NCI-H2171 (cell line): ENCODE measurements around the gene GLUD2.
"Not testable (repeated sequence)": the region's sequence is repeated elsewhere in the genome, so short reads cannot be mapped to it uniquely, and the experiment has no call there.

Source experiments
- DNase-seq: peaks from one replicate; lab custom pipeline; 2025; lab: John Stamatoyannopoulos, UW

GLUD2 gene

DNA sequence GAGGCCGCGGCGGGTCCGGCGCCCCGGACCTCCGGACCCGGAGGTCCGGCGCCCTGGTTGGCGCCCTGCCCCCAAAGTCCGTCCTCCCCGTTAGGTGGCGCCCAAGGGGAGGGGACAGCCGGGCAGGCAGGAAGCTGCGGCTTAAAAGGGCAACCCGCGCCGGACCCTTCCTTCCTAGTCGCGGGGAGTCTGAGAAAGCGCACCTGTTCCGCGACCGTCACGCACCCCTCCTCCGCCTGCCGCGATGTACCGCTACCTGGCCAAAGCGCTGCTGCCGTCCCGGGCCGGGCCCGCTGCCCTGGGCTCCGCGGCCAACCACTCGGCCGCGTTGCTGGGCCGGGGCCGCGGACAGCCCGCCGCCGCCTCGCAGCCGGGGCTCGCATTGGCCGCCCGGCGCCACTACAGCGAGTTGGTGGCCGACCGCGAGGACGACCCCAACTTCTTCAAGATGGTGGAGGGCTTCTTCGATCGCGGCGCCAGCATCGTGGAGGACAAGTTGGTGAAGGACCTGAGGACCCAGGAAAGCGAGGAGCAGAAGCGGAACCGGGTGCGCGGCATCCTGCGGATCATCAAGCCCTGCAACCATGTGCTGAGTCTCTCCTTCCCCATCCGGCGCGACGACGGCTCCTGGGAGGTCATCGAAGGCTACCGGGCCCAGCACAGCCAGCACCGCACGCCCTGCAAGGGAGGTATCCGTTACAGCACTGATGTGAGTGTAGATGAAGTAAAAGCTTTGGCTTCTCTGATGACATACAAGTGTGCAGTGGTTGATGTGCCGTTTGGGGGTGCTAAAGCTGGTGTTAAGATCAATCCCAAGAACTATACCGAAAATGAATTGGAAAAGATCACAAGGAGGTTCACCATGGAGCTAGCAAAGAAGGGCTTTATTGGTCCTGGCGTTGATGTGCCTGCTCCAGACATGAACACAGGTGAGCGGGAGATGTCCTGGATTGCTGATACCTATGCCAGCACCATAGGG lies at the start of gene GLUD2:
GLUD2 (plus strand) TSS at position 170 of the 979 bp plus-strand sequence; CDS start at position 245, 75 bp downstream.
- not testable (repeated sequence) for DNase-seq

DNA sequence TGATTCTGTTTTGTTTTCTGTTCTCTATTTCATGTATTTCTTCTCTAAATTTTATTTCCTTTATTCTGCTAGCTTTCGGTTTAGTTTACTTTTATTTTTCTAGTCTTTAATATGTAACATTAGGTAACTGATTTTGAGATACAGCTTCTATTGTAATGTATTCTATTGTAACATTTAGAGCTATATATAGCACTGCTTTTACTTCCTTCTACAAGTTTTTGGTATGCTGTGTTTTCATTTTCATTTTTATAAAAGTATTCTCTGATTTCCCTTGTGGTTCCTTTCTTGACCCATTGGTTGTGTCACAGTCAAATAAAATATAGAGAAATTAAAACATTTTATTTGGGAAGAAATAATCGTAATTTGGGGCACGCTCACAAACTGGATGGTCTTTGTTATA lies 48.0 kb upstream of the GLUD2 start:
- DNase-seq: no peak

DNA sequence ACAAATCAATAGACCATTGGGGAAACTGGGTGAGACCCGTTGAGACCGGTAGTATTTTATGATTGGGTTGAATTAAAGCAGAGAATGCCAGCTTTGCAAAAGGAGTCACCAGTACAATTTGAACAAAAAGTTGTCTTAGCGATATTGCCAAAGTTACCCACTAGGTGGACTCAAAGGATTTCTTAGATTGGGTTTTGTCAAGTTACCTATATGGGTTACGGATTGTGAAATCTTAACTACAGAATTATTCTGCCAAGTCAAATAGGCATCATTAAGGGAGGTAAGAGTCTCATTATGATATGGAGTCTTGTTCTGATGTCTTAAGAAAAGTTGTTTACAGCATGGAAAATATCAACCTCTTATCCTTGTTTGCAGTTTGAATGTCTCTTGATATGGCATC lies 46.8 kb upstream of the GLUD2 start:
- DNase-seq: no peak

DNA sequence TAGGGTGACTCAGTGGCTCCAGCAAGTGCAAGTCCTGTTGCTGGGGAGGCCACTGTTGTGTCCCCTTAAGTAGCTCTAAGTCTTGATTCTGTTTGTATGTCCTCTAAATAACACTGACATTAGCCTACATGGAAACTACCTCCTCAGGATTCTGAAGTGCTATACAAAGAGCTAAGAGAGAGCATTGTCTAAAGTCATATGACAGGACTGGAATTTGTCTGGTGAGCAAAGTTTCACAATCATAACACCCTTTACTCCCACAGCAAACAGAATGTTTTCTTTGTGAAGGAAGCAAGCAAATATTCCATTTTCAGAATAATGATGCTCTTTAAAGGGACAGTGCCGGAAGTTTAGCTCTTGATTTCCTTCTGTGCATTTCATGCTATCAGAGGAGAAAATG lies 38.5 kb upstream of the GLUD2 start:
- no peak for DNase-seq

DNA sequence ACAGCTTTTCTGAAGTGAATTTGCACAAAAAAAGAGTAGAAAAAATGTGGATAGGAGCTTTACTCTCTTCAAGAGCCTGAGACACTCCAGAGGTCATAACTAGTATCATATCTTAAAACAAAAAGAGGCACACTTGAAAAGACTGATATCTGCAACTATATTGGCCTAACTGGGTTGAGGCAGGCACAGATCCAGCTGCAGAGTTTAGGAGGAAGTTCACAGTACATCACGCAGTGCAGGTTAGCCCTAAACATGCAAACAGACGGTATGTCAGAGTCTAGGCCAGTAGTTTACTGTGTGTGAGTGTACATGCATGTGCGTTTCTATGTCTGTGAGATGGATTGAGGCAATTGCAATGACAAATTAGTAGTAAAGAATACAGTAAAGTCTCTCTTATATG lies 37.6 kb upstream of the GLUD2 start:
- no peak for DNase-seq

DNA sequence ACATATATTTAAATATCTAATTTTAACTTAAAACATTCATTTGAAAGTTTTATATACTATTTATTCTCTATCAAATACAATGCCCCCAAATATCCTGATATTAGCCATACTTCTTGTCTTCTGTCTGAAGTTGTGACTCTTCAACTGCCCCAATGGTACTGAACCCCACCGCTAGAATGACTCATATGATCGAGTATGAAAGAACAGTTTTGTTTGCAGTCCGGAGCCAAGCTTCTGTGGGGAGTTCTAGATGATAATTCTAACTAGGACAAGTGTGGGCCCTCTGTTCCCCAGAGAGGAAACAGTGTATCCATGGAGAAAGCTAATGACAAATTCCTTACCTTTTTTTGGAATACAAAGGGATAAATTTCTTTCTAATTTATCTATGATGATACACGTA lies 37.2 kb upstream of the GLUD2 start:
- DNase-seq: no peak

DNA sequence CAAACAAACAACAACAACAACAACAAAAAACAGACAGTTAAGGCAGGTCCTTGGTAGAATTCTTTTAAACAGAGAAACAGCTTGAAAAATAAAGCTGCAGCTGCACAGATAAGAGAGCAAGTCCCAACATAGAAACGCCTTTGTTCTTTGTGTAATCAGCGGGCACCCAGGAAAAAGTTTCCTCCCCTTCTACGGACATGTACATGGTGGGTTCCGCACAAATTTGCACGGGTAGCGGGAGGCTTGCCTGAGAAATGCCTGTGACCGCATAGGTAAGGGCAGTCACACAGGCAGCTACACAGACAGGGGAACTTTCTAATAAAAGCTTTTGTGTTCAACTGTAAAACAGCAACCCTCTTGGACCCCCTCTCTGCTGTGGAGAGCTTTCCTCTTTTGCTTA lies 36.2 kb upstream of the GLUD2 start:
- DNase-seq: no peak

DNA sequence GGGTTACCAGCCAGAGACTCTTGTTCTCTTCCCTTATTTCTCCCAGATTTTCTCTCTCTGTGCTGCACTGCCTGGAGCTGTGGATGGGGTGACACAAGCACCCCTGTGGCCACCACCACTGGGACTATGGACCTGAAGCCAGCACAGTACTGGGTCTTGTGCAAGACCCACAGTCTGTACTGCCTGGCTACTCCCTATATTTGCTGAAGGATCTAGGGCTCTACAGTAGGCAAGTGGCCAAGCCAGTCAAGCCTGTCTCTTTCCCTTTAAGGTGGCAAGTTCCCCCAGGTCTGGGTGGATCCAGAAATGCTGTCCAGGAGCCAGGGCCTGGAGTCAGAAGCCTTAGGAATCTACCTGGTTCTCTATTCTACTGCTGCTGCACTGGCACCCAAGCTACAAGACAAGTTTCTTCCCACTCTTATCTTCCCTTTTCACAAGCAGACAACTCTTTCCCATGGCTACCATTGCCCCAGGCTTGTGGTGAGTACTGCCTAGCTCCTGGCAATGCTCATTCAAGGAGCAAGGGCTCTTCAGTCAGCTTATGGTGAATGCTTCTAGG lies 33.4 kb upstream of the GLUD2 start:
- no peak for DNase-seq

DNA sequence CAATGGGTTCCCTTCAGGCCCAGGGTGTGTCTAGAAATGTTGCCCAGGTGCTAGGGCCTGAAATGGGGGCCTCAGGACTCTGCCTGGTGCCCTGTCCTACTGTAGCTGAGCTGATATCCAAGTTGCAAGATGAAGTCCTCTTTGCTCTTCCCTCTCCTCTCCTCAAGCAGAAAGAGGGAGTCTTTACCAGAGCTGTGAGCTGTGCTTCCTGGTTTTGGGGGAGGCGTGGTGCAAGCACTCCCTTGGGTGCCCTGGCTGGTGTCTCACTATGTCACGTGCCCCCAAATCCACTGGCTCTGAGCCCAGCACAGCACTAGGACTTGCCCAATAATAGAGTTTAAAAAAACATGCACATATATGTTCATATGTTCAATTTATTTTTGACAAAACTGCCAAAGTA lies 32.6 kb upstream of the GLUD2 start:
- DNase-seq: no peak

DNA sequence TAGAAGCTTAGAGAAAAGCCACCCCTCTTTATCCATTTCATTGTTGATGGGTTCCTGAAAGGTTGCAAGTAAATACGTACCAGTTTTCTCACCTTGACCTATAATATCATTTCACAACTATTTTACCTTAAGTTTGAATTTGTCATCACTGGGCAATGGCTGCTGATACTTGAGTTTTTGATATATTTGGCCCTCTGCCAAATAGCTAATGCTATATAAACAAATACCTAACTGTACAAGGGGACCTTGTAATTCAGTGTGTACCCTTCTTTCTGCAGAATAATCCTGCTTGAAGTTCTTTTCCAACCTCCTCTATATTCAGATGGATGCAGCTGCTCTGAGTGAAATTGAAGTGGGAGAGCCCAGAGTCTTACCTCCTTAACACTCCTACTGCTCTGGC lies 19.0 kb upstream of the GLUD2 start:
- DNase-seq: no peak

DNA sequence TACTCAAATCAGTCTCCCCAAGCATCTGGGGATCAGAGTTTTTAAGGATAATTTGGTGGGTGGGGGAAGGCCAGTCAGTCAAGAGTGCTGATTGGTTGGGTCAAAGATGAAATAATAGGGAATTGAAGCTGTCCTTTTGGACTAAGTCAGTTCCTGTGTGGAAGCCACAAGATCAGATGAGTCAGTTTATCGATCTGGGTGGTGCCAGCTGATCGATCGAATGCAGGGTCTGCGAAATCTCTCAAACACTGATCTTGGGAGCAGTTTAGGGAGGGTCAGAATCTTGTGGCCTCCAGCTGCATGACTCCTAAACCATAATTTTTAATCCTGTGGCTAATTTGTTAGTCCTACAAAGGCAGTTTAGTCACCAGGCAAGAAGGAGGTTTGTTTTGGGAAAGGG lies 17.3 kb upstream of the GLUD2 start:
- no peak for DNase-seq

DNA sequence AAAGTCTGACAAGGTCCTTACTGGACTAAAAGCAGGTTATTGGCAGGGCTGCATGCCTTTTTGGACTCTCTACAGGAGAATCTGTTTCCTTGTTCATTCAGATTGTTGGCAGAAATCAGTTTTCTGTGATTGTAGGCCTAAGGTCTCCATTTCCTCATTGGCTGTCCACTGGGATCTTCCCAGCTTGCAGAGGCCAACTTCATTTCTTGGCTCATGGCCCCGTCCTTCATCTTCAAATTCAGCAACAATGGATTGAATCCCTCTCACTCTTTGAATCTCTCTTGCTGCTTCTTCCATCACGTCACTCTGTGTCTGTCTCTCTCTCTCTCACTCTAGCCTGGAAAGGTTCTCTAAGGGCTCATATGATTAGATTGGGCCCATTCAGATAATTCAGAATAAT lies 14.9 kb upstream of the GLUD2 start:
- no peak for DNase-seq

DNA sequence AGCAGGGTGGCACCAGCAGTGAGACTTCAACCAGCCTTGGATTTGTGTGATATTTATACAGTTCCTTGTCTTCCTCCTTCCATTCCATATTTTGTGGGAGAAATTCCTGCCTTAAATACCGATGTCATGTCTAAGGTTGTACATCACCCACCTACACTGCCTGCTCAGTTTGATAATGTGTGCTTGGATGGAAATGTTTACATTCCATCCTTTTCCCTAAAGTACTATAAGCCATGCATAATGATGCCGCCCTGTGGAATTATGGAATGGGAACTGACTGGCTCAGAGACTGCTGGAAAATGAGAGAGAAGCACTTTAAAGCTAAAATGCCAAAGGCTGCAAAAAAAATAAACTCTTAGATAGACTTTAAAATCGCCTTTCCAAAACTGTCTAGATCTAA lies 11.3 kb upstream of the GLUD2 start:
- DNase-seq: no peak

DNA sequence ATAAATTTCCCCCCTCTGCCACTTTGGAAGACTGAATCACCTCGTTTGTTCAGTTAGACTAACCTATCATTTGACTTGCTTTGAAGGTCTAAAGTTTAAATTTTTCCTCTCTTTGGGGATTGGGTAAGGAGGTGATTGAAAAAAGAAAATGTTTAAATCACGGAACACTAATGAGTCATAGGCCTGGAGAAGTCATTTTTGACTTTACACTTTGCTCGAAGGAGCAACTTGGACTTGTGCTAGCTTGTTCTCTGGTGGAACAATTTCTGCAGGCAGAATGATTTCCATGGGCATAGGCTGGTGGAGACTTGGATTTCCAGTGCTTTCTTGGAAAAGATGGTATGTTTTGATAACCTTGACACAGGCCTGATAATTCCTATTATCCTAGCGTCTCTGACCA lies 10.5 kb upstream of the GLUD2 start:
- DNase-seq: no peak

DNA sequence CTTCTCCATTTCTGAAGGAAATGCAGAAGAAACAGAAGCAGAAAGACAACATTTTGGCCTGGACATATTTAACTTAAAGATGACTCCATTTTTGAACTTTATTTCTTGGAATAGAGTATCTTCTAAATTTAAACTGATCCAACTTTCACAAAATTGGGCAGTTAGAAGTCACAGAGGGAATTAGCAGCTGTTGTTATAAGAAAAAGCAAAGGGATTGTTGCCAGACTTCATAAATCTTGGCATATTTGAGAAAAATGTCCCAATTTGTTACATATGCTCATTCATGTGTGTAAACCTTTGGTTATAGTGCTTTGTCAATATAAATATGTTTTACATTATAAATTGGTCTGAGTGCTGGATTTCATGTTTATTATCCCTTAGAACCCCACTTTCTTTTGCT lies 3.4 kb downstream of the GLUD2 start:
- DNase-seq: no peak

DNA sequence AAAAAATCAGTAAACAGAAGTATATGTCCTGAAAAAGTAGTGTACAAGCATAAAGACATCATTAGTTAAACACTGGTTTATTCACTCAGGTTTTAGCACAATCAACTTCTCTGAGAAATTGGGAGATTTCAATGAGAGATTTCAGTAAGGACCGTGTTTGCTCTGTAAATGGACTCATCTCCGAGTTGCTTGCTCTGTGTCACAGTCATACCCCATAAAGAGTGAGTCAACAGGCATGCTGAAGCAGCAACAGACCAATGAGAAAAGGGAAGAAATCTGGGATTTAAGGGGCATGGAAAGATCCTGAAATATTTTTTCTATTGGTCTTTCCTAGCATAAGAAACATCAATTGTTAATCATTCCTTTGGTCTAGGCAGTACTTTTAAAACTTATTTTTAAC lies 4.7 kb downstream of the GLUD2 start:
- DNase-seq: no peak

DNA sequence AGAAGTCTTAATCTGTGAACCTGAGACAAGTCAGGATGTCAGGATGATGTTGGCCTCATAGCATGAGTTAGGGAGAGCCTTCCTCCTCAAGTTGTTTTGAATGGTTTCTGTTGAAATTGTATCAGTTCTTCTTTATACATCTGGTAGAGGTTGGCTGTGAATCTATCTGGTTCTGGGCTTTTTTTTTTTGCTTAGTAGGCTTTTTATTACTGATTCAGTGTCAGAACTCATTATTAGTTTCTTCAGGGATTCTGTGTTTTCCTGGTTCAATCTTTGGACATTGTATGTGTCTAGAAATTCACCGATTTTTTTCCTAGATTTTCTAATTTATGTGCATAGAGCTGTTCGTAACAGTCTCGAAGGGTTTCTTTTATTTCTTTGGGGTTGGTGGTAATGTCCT lies 14.9 kb downstream of the GLUD2 start:
- DNase-seq: no peak

DNA sequence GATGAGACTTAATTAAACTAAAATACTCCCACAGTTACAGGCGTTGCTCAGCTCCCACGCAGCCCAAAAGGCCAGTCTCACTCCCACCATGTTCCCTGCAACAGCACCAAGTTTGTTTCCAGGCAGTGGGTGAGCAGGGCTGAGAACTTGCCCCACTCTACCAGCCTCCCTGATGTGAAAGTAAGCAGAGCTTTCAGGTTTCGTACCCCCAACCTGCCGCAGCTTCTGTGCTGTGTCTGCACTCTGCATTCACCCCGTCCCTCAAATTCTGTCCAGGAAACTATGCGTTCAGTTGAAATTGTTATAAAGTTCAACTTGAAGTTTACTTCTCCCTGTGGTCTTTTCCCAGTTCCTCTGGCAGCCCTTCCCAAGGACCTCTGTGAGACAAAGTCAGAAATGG lies 17.2 kb downstream of the GLUD2 start:
- no peak for DNase-seq

DNA sequence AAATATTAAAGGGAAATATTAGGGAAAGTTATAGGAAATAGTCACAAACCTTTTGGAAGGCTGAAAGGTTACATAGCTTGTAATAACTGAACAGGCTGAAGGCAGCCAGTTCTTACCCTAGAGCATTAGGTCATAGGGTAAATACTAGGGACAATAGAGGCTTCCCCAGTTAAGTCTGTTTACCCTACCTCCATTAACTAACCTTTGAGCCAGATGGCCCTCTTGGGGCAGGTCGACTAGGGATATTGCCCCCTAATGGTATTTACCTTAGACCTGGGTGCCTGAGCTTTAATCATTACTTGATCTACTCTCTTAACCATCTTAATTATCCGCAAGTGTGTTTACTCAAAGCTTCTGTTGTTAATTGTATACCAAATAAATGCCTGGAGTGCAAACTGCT lies 36.8 kb downstream of the GLUD2 start:
- DNase-seq: not testable (repeated sequence)

DNA sequence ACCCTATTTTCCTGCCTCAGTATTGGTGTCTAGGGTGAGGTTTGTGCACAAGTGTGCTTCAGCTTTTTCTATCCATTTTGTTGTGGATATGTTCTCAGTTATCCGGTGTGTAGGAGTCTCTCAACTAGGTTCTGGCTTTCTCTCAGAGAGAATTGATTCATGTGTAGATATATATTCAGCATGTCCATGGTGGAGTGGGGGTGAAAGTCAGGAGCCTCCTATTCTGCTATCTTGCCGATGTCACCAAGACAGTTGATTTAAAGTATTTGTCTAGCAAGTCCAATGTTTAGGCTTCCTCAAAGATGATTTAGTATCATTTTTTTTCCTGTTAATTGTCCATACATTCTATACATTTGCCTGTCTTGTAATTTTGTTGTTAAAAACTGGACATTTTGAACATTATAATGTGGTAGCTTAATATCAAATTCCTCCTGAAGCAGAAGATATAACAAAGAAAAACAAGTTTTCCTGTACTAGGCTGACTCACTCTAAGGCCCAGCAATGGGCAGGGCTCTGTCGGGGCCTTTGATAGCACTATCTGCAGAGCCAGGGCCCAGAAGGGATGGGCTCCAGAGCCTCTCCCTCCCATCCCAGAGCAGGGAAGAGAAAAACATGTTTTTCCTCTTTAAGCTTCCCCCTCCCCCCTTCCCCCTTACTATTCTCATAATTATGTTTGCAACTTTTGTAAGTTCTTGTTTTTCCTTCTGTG lies 37.6 kb downstream of the GLUD2 start:
- DNase-seq: no peak

DNA sequence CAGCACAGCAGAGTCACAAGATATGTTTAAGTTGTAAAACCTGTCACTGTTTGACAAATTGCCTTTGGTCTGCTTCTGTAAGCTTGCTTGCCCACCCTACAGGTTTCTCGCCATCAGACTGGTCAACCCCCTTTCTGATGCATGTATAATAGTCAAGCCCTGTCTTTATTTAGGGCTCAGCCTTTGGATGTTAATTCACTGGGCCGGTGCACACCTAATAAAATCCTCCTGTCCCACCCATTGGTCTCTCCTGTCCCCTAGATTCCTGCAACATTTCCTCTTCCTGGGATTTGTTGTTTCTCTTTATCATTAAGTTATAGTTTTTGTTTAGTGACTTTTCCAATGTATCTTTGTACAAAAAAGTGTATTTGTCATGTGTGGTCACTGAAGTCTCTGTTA lies 38.2 kb downstream of the GLUD2 start:
- DNase-seq: no peak

DNA sequence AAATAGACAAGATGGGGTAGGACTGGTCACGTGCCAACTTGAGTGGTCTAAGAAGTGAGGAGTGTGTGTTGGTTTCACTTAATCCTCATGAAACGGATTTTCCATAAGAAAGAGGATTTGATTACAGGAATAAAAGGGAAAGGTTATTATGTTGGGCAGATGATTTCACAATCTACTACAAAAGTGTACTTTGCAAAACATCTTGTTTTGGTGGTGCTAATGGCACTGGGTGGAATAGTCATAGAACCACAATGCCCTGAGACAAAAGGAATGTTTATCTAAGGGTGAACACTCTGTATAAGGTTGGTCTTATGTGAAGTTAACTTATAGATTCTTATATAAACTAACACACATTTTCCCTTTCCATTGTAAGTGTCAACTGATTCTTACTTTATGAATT lies 45.6 kb downstream of the GLUD2 start:
- DNase-seq: no peak
